Sigmoid colon (tissue), 4 donors: ENCODE results near the gene HRH2.

Experiments used
- POLR2A ChIP-seq, 2 donors: fragments of 450-650 bp; IDR thresholded peaks; one replicate each; pipeline ENCODE4 v1.6.1; 2016; ENCODE audit warnings: antibody characterized with exemption in 2 of 2, mild to moderate bottlenecking in 2 of 2, moderate library complexity in 2 of 2
- POLR2AphosphoS5 ChIP-seq, 4 donors: sonication (generic); formaldehyde crosslinking; IDR thresholded peaks; one replicate each; pipeline ENCODE4 v1.6.1; 2017; ENCODE audit warnings: antibody characterized with exemption in 4 of 4
- TF ChIP-seq, protein P1 (sequence below), 4 experiments: fragments of 450-650 bp in 3 of 4; fragments of 200-600 bp in 1 of 4; IDR thresholded peaks; one replicate each; pipeline ENCODE4 v1.5.1; 2016 to 2019; ENCODE audit warnings: antibody characterized with exemption in 4 of 4, mild to moderate bottlenecking in 3 of 4, moderate library complexity in 2 of 4

GRCh38 chr5:175715627-175716522 lies 58.0 kb downstream of the HRH2 start:
- TF ChIP-seq POLR2A (IDR thresholded peaks at IDR 0.05) (no peak), POLR2AphosphoS5 (IDR thresholded peaks at IDR 0.05) (no peak)
- TF ChIP-seq, protein P1, sequence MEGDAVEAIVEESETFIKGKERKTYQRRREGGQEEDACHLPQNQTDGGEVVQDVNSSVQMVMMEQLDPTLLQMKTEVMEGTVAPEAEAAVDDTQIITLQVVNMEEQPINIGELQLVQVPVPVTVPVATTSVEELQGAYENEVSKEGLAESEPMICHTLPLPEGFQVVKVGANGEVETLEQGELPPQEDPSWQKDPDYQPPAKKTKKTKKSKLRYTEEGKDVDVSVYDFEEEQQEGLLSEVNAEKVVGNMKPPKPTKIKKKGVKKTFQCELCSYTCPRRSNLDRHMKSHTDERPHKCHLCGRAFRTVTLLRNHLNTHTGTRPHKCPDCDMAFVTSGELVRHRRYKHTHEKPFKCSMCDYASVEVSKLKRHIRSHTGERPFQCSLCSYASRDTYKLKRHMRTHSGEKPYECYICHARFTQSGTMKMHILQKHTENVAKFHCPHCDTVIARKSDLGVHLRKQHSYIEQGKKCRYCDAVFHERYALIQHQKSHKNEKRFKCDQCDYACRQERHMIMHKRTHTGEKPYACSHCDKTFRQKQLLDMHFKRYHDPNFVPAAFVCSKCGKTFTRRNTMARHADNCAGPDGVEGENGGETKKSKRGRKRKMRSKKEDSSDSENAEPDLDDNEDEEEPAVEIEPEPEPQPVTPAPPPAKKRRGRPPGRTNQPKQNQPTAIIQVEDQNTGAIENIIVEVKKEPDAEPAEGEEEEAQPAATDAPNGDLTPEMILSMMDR (IDR thresholded peaks at IDR 0.05), result no peak
